NCI-H526 treated with DMSO at 0.1 percent for 48 hours (cell line): ENCODE measurements around the gene NCOR2.

Experiments used
- DNase-seq: peaks from one replicate; lab custom pipeline; 2025; lab: John Stamatoyannopoulos, UW

Gene NCOR2

DNA sequence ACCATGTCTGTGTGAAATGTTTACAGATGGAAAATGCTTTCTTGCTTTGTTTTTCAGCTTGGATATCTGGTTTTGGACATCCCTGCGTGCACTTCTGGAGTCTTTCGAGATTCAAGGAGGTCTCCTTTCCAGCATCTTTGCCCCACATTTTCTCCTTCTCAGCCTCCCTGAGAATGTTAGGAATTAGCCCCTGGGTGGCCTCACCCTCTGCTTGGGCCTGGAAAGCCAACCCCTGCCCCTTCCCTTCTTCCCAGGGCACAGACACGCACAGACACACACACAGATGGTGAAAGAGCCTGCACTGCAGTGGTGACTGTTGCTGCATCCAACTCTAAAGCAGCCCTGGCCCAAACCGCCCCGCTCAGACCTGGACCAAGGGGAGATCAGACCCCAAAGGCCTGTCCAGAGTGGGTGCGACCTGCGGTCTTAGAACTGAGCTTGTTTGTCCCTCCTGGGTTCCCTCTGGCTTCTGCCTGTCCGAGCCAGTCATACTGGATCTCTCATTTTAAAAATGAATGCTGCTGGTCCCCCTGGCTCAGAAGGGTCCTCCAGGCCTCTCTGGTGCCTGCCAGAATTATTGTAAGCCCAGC is 8.7 kb upstream of the NCOR2 start:
- DNase-seq, result no peak

DNA sequence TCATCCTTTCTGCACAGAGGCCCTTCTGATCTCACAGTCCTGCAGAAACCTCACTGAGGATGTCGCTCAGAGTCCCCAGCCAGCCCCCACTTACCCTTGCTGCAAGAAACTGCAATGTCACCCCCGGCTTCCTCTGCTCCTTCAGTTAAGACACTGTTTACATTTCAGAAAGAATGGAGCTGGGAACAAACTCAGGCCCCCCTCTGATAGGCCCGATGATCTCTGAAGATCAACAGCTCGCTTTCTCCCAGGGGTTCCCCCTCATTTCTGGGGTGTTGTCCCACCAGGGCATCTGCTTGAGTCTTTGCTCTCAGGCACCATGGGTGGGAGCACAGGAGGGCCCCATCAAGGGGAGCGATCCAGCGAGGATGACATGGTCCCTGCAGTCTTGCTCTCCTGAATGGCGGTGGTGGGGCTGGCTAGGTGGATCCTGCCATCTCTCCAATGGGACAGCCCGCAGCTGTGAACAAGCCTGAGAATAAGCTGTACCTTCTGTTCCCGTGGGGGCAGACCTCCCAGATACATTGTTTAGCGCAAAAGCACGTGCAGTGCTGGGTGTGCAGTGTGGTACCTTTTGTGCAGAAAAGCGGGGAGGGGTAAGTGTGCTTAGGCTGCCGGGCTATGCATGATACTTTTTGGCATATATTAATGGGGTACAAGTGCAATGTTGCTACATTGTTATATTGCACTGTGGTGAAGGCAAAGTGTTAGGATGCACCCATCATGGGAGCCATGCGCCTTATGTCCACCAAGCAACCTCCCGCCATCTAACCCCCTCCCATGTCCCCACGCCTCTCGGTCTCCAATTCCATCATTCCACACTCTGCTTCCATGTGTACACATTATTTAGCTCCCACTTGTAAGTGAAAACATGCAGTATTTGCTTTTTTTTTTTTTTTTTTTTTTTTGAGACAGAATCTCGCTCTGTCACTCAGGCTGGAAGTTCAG is 6.7 kb upstream of the NCOR2 start:
- no peak for DNase-seq

DNA sequence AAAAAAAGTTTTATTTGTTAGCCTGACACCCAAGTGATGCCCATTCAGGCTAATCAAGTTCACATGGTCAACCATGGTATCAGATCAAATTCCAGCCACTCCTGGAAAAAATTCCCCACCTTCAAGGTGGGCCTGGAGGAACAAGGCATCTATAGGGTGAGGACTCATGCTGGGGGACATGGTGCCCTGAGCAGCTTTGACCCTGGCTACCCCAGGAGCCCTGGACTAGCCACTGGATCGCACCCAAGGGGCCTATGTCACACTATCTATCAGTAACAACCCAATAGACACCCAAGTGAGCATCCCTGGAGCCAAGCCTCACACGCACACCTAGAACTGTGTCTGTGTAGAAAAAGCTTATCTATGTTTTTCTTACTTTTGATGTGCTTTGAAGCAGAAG is 4.1 kb upstream of the NCOR2 start:
- DNase-seq, result no peak

DNA sequence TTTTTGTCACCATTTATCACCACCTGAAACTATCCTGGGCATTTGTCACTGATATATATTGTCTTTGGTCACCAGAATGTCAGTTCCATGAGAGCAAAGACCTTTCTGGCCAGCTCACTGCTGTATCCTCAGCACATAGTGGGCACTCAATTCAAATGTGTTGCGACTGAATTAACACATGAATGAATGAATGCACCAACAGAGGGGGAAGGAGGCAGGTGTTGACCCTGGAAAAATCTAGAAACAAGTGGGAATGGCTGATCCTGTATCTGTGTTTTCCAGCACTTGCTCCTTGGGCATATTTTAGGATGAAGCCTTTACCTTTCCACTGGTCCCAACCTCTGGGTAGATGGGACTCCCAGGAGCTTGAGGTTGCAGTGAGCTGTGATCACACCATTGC is 3.4 kb upstream of the NCOR2 start:
- DNase-seq, result no peak

GRCh38 chr12:124569375-124570148 is 2.1 kb upstream of the NCOR2 start:
- no peak for DNase-seq

DNA sequence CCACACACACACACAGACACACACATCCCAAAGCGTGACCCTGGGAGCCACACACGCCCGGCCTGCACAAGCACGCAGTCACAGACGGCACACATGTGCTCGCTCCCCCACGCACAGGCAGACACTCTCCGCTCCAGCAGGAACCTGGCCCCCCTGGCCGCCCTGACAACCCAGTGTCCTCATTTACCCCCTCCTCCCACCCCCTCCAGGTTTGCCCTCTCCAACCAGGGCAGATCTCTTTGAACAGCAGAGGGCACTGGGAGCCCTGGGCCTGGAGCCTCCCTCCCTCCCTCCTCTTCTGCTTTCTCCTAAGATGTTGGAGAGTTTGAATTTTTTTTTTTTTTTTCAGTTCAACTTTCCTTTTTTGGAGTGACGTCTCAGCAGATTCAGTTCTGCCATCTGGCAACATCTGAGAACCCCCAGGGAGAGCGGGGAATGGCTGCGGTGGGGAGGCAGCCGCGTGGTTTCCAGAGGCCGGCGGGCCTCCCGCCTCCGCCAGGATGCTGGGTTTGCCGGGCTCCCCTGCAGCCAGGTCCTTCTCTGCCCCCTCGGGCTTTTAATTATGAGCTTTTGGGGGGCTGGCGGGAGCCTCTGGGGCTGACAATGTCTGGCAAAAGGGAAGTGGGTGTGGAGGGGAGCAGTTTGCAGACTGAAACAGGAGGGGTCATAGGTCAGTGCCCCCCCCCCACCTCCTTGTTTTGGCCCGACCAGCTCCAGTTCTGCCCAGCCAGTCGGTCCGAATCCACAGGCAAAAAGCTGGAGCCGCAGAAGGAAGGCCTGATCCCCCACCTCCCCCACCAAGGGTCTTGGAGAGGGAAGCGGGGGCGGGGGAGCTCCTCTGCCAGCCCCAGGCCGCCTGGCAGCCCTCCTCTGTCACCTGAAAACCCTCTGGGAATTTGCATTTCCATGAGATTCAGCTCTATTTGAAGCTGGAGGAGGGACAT is 1.3 kb upstream of the NCOR2 start:
- no peak for DNase-seq

DNA sequence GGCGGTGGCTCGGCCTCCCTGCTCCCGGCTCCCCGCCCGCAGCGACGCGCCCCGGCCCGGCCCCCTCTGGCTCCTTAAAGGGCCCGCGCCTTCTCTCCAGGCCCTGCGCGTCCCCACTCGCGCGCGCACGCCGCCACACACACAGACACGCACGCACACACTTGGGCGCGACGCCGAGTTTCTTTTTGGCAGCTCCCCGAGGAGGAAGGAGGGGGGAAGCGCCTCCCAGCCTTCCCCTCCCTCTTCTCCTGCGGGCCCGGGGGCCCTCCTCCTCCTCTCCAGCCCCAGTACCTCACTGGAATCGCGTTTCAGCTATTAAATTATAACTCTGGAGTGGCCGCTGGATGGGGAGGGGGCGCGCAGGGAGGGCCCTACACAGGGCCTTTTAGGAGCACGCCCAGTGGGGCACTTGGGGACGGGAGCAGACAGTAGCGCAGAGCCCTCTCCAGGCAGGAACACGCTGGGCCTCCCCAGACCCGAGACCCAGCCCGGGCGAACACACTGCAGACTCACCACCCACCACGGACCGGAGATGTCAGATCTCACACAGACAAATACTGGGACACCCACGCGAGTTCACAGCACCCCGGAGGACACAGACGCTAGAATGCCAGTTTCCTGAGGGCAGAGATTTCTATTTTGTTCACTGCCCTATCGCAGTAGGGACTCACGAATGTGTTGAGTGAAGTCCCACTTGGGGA is 411 bp upstream of the NCOR2 start:
- peak; percentile 59 for DNase-seq

- DNase-seq, result peak; percentile 46
Measured at GRCh38 chr12:124566161-124566996, 1.0 kb downstream of the NCOR2 start.

DNA sequence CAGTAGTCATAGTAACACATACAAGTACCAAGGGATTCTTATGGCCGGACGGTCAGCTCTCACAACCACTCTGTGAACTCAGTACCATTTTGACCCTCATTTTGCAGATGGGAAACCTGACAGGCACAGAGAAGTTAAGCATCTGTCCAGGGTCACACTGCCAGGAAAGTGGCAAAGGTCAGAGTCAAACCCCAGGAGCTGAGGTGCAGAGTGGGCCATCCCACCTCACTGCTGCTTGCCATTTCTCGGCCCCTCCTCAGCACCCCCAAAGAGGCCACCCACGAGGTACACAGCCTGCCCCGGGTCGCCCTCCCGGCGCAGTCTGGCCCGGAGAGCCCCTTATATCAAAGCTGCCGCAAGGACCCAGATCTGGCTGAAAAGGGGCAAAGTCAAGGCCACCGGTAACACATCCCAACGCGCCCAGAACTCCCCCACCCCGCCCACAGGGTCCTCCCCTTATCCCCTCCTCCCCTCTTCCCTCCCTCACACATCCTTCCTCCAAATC is 1.7 kb downstream of the NCOR2 start:
- DNase-seq, result no peak

- DNase-seq, result no peak
Measured at GRCh38 chr12:124564971-124565491, 2.4 kb downstream of the NCOR2 start.

DNA sequence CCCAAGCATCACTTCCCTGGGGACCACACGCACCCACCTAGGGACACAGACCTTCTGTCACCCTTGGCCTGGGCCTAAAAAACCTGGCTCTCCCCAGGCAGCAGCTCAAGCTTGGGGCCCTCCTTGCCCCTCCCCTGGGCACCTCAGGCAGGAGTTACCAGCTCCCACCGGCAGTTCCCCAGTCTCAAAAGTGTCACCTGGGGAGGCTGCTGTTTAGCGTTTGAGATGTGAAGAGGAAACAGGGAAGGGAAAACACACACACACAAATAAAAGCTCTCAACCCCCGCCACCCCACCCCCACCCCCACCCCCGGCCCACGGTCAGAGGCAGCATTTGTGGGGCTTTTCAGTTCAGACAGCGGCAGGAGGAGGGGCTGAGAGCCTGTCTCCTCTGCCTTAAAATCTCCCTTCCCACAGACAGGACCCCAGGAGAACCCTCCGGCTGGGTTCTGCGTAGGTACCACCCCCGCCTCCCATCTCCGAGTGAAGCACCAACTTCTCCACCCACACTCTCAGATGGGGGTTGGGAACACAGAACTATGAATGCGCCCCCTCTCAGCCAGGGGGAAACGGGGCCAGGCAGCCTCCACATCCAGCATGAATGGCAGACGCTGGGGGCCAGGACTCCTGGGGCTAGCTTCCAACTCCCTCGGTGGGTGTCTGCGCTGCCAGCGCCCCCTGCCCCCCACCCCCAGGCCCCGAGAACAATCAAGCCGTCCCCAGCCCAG is 3.0 kb downstream of the NCOR2 start:
- no peak for DNase-seq

- DNase-seq, result no peak
Measured at GRCh38 chr12:124563809-124564208, 3.6 kb downstream of the NCOR2 start.

GRCh38 chr12:124563401-124563800 is 4.0 kb downstream of the NCOR2 start:
- DNase-seq, result no peak

GRCh38 chr12:124562796-124563181 is 4.6 kb downstream of the NCOR2 start:
- DNase-seq, result no peak

- DNase-seq, result no peak
Measured at GRCh38 chr12:124562018-124562795, 5.2 kb downstream of the NCOR2 start.

- DNase-seq, result no peak
Measured at GRCh38 chr12:124561231-124561630, 6.2 kb downstream of the NCOR2 start.

DNA sequence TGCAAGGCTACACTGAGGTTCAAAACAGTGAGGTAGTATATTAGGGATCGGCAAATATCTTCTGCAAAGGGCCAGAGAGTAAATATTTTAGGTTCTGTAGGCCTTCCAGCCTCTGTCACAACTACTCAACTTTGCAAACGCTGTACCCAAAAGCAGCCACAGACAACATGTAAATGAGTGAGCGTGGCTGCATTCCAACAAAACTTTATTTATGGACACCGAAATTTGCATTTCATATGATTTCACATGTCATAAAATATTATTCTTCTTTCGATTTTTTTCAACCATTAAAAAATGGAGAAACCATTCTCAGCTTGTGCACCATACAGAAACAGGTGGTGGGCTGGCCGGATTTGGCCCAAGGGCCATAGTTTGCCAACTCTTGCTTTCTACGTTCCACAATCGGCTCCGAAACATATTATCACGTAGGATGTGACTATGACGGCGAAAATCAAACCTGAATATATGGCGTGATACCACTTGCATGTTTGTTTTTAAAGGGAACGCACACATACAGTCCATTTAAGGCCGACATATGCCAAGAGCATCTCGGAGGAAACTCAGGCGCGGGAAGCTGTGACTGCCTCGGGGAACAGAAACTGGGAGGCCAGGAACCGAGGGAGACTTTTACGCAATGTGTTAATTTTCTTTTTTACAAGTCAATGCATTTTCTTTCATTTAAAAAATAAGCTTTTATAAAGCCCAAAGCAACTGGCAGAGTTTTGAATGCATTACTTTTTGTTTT is 7.1 kb downstream of the NCOR2 start:
- DNase-seq, result no peak
